ENCODE results near the gene SLC39A11. TPM values are rescaled to one million over a fixed set of nuclear protein-coding genes. Genes with fewer than 3 reads are reported as not detected.

The SLC39A11 gene
- total RNA-seq, 1 donor from 2014 or later = 13.2 TPM

DNA sequence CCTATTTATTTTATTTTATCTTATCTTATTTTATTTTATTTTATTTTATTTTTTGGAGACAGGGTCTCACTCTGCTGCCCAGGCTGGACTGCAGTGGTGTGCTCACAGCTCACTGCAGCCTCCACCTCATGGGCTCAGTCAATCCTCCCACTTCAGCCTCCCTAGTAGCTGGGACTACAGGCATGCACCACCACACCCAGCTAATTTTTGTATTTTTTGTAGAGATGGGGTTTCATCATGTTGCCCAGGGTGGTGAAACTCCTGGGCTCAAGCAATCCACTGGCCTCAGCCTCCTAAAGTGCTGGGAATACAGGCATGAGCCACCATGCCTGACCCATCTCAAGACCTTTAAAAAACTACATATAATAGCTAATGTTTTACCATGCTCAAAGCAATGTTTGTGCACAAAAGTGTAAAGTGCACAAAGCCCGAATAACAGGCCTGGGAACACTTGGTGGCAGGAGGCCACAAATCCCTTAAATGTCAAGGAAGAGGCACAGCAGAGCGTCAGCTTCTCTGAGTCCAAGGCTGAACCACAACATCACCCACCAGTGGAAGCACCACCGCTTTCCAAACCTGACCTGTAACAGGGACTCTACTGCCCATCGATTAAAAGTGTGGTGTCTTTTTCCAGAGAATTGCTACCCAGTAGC is 30.6 kb upstream of the SLC39A11 start:
- H3K9me3 Mint-ChIP-seq (ENCODE audit: unreplicated experiment) = no peaks in the 10 kb centered on the region
- no peaks in the 10 kb centered on the region for H3K36me3 Mint-ChIP-seq (ENCODE audit: low read depth, unreplicated experiment)
- DNase-seq (ENCODE audit: low spot score) = no peak
- peaks cover 6% of the 10 kb centered on the region for H3K27me3 Mint-ChIP-seq (ENCODE audit: unreplicated experiment)
- no peak overlapping the region for H3K4me3 Mint-ChIP-seq (ENCODE audit: unreplicated experiment)
- H3K4me1 Mint-ChIP-seq (ENCODE audit: unreplicated experiment) = peaks cover 10% of the 10 kb centered on the region
- H3K27ac Mint-ChIP-seq (ENCODE audit: unreplicated experiment) = no peak overlapping the region
- TF ChIP-seq, protein P1, sequence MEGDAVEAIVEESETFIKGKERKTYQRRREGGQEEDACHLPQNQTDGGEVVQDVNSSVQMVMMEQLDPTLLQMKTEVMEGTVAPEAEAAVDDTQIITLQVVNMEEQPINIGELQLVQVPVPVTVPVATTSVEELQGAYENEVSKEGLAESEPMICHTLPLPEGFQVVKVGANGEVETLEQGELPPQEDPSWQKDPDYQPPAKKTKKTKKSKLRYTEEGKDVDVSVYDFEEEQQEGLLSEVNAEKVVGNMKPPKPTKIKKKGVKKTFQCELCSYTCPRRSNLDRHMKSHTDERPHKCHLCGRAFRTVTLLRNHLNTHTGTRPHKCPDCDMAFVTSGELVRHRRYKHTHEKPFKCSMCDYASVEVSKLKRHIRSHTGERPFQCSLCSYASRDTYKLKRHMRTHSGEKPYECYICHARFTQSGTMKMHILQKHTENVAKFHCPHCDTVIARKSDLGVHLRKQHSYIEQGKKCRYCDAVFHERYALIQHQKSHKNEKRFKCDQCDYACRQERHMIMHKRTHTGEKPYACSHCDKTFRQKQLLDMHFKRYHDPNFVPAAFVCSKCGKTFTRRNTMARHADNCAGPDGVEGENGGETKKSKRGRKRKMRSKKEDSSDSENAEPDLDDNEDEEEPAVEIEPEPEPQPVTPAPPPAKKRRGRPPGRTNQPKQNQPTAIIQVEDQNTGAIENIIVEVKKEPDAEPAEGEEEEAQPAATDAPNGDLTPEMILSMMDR (IDR thresholded peaks at IDR 0.05; ENCODE audit: unreplicated experiment) = no peak

DNA sequence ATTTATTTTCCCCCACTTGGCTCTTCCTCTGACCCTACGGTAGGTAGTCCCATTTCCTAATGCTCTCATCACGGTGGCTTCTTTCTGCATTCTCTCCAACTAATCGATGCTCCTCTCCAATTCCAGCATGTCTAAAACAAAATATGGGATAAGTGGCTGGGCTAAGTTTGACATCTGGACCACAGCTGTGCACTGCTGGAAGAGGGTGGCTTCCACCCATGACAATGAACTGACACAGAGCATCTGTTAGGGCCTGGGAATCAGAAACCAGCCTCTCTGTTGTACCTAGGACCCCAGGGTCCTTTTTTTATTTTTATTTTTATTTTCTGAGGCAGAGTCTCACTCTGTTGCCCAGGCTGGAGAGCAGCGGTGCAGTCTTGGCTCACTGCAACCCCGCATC is 29.0 kb upstream of the SLC39A11 start:
- H3K9me3 Mint-ChIP-seq (ENCODE audit: unreplicated experiment) = no peaks in the 10 kb centered on the region
- no peaks in the 10 kb centered on the region for H3K36me3 Mint-ChIP-seq (ENCODE audit: low read depth, unreplicated experiment)
- no peak overlapping the region for H3K4me3 Mint-ChIP-seq (ENCODE audit: unreplicated experiment)
- TF ChIP-seq, protein P1 (IDR thresholded peaks at IDR 0.05; ENCODE audit: unreplicated experiment) = no peak
- no peak for DNase-seq (ENCODE audit: low spot score)
- H3K27me3 Mint-ChIP-seq (ENCODE audit: unreplicated experiment) = peaks cover 6% of the 10 kb centered on the region
- H3K27ac Mint-ChIP-seq (ENCODE audit: unreplicated experiment) = no peak overlapping the region
- peaks cover 10% of the 10 kb centered on the region for H3K4me1 Mint-ChIP-seq (ENCODE audit: unreplicated experiment)

DNA sequence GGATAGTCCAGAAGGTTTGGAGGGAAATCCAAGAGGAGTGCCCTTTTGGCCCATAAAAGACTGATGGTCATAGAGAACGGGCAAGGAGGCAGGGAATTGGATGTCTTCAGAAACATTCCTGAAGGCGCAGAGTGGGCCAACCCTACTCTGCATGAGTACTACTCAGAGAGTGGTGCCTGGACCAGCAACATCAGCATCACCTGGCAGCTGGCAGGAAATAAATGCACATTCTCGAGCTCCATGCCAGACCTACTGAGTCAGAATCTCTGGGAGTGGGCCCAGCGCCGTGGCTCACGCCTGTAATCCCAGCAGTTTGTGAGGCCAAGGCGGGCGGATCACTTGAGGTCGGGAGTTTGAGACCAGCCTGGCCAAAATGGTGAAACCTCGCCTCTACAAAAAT is 27.1 kb upstream of the SLC39A11 start:
- Mint-ChIP-seq H3K36me3 (ENCODE audit: low read depth, unreplicated experiment) (no peaks in the 10 kb centered on the region), H3K27ac (ENCODE audit: unreplicated experiment) (no peak overlapping the region), H3K9me3 (ENCODE audit: unreplicated experiment) (no peaks in the 10 kb centered on the region), H3K27me3 (ENCODE audit: unreplicated experiment) (peaks cover 3% of the 10 kb centered on the region), H3K4me3 (ENCODE audit: unreplicated experiment) (no peak overlapping the region), H3K4me1 (ENCODE audit: unreplicated experiment) (peaks cover 10% of the 10 kb centered on the region)
- TF ChIP-seq, protein P1 (IDR thresholded peaks at IDR 0.05; ENCODE audit: unreplicated experiment) = no peak
- DNase-seq (ENCODE audit: low spot score) = no peak

DNA sequence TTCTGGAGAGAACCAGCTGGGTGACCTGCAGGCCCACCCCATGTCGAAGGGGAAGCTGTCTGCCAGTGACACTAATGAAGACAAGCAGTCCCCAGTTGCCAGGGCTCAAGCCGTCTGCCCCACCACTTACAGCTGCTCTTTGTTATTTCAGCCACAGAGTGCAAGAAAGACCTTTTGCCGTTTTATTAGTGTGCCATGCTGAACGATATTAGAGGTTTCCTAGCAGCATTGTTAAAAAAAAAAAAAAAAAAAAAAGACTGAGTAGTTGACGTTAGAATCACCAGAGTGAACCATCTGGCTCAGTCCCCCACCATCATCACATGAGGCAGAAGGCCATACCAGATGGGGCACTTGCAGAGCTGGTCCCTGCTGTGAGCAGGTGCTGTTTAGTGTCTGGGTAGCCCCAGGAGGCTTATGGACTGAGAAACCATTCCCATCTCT is 26.5 kb upstream of the SLC39A11 start:
- DNase-seq (ENCODE audit: low spot score) = no peak
- H3K9me3 Mint-ChIP-seq (ENCODE audit: unreplicated experiment) = no peaks in the 10 kb centered on the region
- no peak overlapping the region for H3K4me3 Mint-ChIP-seq (ENCODE audit: unreplicated experiment)
- peaks cover 5% of the 10 kb centered on the region for H3K27me3 Mint-ChIP-seq (ENCODE audit: unreplicated experiment)
- H3K4me1 Mint-ChIP-seq (ENCODE audit: unreplicated experiment) = peaks cover 8% of the 10 kb centered on the region
- no peaks in the 10 kb centered on the region for H3K36me3 Mint-ChIP-seq (ENCODE audit: low read depth, unreplicated experiment)
- TF ChIP-seq, protein P1 (IDR thresholded peaks at IDR 0.05; ENCODE audit: unreplicated experiment) = no peak
- no peak overlapping the region for H3K27ac Mint-ChIP-seq (ENCODE audit: unreplicated experiment)

DNA sequence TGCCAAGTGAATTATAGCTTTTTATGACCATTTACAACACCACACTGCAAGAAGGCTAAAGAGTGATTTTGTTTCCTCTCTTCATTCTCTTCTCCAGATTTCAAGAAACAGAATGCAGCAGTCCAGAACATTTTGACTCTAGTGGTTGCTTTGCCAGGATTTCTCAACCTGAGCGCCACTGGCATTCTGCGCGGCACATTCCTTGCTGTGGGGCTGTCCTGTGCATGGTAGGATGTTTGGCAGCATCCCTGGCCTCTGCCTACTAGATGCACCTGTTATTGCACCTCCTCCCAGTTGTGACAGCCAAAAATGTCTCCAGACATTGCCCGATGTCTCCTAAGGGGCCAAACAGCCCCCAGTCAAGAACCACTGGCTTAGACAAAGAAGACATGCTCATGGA is 25.7 kb upstream of the SLC39A11 start:
- Mint-ChIP-seq H3K4me1 (ENCODE audit: unreplicated experiment) (peaks cover 2% of the 10 kb centered on the region), H3K4me3 (ENCODE audit: unreplicated experiment) (no peak overlapping the region), H3K27me3 (ENCODE audit: unreplicated experiment) (peaks cover 7% of the 10 kb centered on the region), H3K27ac (ENCODE audit: unreplicated experiment) (no peak overlapping the region), H3K36me3 (ENCODE audit: low read depth, unreplicated experiment) (no peaks in the 10 kb centered on the region), H3K9me3 (ENCODE audit: unreplicated experiment) (no peaks in the 10 kb centered on the region)
- TF ChIP-seq, protein P1 (IDR thresholded peaks at IDR 0.05; ENCODE audit: unreplicated experiment) = no peak
- DNase-seq (ENCODE audit: low spot score) = no peak
